HG02943 (cell line): Measurements from ENCODE around the gene CDH22.

ENCODE experiments used
- ATAC-seq: cut with Tn5 transposase; IDR thresholded peaks from one replicate; pipeline ENCODE4 v1.9.1; 2021; ENCODE audit warnings: mild to moderate bottlenecking, low read depth, moderate library complexity; ENCODE audit not compliant: unreplicated experiment

The CDH22 gene

GRCh38 chr20:46130534-46130933 is 177.8 kb downstream of the CDH22 start:
- ATAC-seq = no peak

- ATAC-seq = no peak
These were observed 178.3 kb downstream of the CDH22 start for GRCh38 chr20:46129955-46130481.

DNA sequence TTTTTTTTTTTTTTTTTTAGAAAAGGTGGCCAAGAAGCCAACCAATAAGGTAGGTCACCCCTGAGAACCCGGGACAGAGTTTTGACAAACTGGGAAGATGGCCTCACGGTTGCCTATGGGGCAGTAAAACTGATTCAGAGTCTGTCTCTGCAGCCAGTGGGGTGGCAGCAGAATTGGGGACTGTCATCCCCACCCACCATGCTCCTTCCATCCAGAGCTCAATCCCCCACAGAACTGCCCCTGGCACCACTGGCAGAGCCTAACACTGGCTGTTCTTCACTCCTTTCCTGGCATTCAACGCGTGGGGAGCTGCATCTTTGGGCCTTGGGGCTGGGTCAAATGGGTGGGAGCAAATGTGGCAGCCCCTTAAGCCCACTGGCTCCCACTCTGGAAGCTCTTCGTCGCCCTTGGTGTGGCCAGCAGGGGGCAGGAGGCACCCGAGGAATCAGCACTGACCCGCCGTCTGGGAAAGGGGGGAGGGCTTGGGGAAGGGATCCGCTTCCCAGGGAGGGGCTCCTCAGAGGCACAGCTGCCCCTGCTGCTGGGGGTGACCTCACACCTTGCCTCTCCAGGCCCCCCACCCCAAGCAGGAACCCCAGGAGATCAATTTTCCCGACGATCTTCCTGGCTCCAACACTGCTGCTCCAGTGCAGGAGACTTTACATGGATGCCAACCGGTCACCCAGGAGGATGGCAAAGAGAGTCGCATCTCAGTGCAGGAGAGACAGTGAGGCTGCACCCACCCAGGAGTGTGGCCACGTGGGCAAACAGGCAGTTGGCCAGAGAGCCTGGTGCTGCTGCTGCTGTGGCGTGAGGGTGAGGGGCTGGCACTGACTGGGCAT is 179.8 kb downstream of the CDH22 start:
- ATAC-seq = no peak

GRCh38 chr20:46127396-46128010 is 180.8 kb downstream of the CDH22 start:
- ATAC-seq = no peak

- ATAC-seq = no peak
These were observed 181.8 kb downstream of the CDH22 start for GRCh38 chr20:46126440-46127056.
